CD4-positive, alpha-beta T cell treated with Interleukin-15 for 4 hours (primary cell): Measurements from ENCODE around the gene XPNPEP2.

Experiments used
- DNase-seq: peaks from one replicate; pipeline ENCODE4 v3.0.0-alpha.2; 2020; ENCODE audit warnings: low spot score

The XPNPEP2 gene

GRCh38 chrX:129749069-129749468, 10.3 kb downstream of the XPNPEP2 start:
- no peak for DNase-seq

GRCh38 chrX:129750971-129751370, 12.2 kb downstream of the XPNPEP2 start:
- DNase-seq: no peak

GRCh38 chrX:129754056-129755024, 15.6 kb downstream of the XPNPEP2 start:
- DNase-seq: no peak

- DNase-seq: peak; percentile 39
These were observed 17.2 kb downstream of the XPNPEP2 start for GRCh38 chrX:129755779-129756650.

GRCh38 chrX:129759576-129760061, 20.8 kb downstream of the XPNPEP2 start:
- peak; percentile 59 for DNase-seq

GRCh38 chrX:129760155-129760554, 21.4 kb downstream of the XPNPEP2 start:
- no peak for DNase-seq

GRCh38 chrX:129760981-129761380, 22.2 kb downstream of the XPNPEP2 start:
- DNase-seq: no peak

GRCh38 chrX:129761596-129761995, 22.8 kb downstream of the XPNPEP2 start:
- no peak for DNase-seq

- DNase-seq: no peak
These were observed 23.7 kb downstream of the XPNPEP2 start for GRCh38 chrX:129762448-129762847.

- no peak for DNase-seq
These were observed 24.9 kb downstream of the XPNPEP2 start for GRCh38 chrX:129763666-129764065.

- DNase-seq: no peak
These were observed 29.4 kb downstream of the XPNPEP2 start for GRCh38 chrX:129768186-129768585.

- no peak for DNase-seq
These were observed 30.0 kb downstream of the XPNPEP2 start for GRCh38 chrX:129768586-129769466.

GRCh38 chrX:129769467-129770154, 30.8 kb downstream of the XPNPEP2 start:
- peak; percentile 79 for DNase-seq

GRCh38 chrX:129771266-129771995, 32.7 kb downstream of the XPNPEP2 start:
- peak; percentile 40 for DNase-seq

GRCh38 chrX:129772796-129773431, 34.1 kb downstream of the XPNPEP2 start:
- peak; percentile 37 for DNase-seq

- peak; percentile 37 for DNase-seq
These were observed 35.1 kb downstream of the XPNPEP2 start for GRCh38 chrX:129773649-129774458.

- peak; percentile 68 for DNase-seq
These were observed 38.6 kb downstream of the XPNPEP2 start for GRCh38 chrX:129777218-129778030.
